ENCODE data around the gene SLC9A9. TPM values are rescaled to one million over a fixed set of nuclear protein-coding genes. Genes with fewer than 3 reads are reported as not detected.

Gene SLC9A9
- total RNA-seq, 1 donor from 2014 or later, result 0.22 TPM

GRCh38 chr3:143727391-143727790 is 120.9 kb downstream of the SLC9A9 start:
- Mint-ChIP-seq H3K4me3 (no peak overlapping the region), H3K27me3 (ENCODE audit: insufficient read depth, low read depth) (no peaks in the 10 kb centered on the region), H3K4me1 (no peaks in the 10 kb centered on the region), H3K36me3 (no peaks in the 10 kb centered on the region), H3K9me3 (no peaks in the 10 kb centered on the region), H3K27ac (no peak overlapping the region)
- Histone ChIP-seq H3K9ac (no peak overlapping the region), H3K9me3 (ENCODE audit: low read depth) (no peaks in the 10 kb centered on the region), H3K79me2 (ENCODE audit: low read depth) (no peaks in the 10 kb centered on the region), H4K20me1 (ENCODE audit: low read depth) (no peaks in the 10 kb centered on the region), H3K4me3 (no peak overlapping the region), H3K4me1 (no peaks in the 10 kb centered on the region), H2AFZ (replicated peaks) (no peak overlapping the region), H3F3A (ENCODE audit: low read depth) (no peaks in the 10 kb centered on the region), H3K4me2 (no peak overlapping the region), H3K27ac (no peak overlapping the region), H3K36me3 (no peaks in the 10 kb centered on the region), H3K27me3 (no peaks in the 10 kb centered on the region)
- no peak for TF ChIP-seq EZH2 (IDR thresholded peaks at IDR 0.05)
- TF ChIP-seq CTCF (IDR thresholded peaks at IDR 0.05), result no peak
- no peak for TF ChIP-seq EZH2phosphoT487 (IDR thresholded peaks at IDR 0.05)
- no peak for DNase-seq (ENCODE audit: low spot score)

DNA sequence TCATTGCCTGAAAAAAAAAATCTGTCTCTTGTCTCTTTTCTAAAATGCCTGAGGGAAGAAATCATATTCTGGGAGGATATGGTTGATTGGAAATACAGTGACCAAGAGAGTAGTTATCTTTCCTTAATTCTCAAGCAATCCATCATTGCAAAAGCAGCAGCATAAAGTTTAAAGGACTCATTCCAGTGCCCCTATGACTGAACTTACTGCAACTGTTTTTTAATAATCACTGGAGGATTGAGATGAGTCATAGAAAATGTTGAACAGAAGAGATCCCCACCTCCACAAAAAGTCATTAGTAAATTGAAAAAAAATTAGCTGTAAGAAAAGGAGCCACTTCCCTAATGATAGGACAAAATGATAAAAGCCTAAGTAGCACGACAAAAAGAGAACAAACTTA is 121.5 kb downstream of the SLC9A9 start:
- no peaks in the 10 kb centered on the region for H4K20me1 ChIP-seq (ENCODE audit: low read depth)
- no peak overlapping the region for H3K27ac ChIP-seq
- H3K4me1 Mint-ChIP-seq, result no peaks in the 10 kb centered on the region
- H3K36me3 ChIP-seq, result no peaks in the 10 kb centered on the region
- H3K9me3 ChIP-seq (ENCODE audit: low read depth), result no peaks in the 10 kb centered on the region
- H3K4me3 ChIP-seq, result no peak overlapping the region
- no peaks in the 10 kb centered on the region for H3K9me3 Mint-ChIP-seq
- H3F3A ChIP-seq (ENCODE audit: low read depth), result no peaks in the 10 kb centered on the region
- H2AFZ ChIP-seq (replicated peaks), result no peak overlapping the region
- DNase-seq (ENCODE audit: low spot score), result no peak
- no peaks in the 10 kb centered on the region for H3K4me1 ChIP-seq
- no peak overlapping the region for H3K27ac Mint-ChIP-seq
- no peak overlapping the region for H3K9ac ChIP-seq
- H3K27me3 Mint-ChIP-seq (ENCODE audit: insufficient read depth, low read depth), result no peaks in the 10 kb centered on the region
- no peaks in the 10 kb centered on the region for H3K27me3 ChIP-seq
- H3K4me3 Mint-ChIP-seq, result no peak overlapping the region
- H3K4me2 ChIP-seq, result no peak overlapping the region
- no peaks in the 10 kb centered on the region for H3K79me2 ChIP-seq (ENCODE audit: low read depth)
- no peaks in the 10 kb centered on the region for H3K36me3 Mint-ChIP-seq
- TF ChIP-seq CTCF (IDR thresholded peaks at IDR 0.05) (no peak), EZH2phosphoT487 (IDR thresholded peaks at IDR 0.05) (no peak), EZH2 (IDR thresholded peaks at IDR 0.05) (no peak)

DNA sequence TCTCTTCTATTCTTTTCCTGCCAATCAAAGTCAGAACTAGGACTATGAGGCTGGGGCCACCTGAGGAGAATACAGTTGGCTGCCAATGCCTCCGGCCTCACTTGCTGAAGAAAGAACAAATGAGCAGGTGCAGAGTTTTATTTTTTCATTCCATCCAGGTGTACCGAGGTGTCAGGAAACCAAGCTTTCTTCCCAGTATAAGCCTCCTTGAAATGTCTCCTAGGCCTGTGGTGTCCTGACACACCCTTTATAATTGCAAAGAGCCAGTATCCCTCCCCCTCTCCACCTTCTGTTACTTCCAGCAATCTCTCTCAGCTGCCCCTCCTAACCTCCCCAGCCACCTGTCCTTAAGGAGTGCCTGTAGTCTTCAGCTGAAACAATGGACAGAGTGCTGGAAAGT is 127.9 kb downstream of the SLC9A9 start:
- Histone ChIP-seq H3F3A (ENCODE audit: low read depth) (peaks cover 11% of the 10 kb centered on the region), H3K79me2 (ENCODE audit: low read depth) (no peaks in the 10 kb centered on the region), H3K4me3 (no peak overlapping the region), H4K20me1 (ENCODE audit: low read depth) (no peaks in the 10 kb centered on the region), H3K9ac (no peak overlapping the region), H3K4me2 (no peak overlapping the region), H3K36me3 (no peaks in the 10 kb centered on the region), H3K27ac (no peak overlapping the region), H2AFZ (replicated peaks) (no peak overlapping the region), H3K27me3 (no peaks in the 10 kb centered on the region), H3K9me3 (ENCODE audit: low read depth) (no peaks in the 10 kb centered on the region), H3K4me1 (peaks cover 32% of the 10 kb centered on the region)
- no peak for DNase-seq (ENCODE audit: low spot score)
- Mint-ChIP-seq H3K4me3 (no peak overlapping the region), H3K4me1 (peaks cover 6% of the 10 kb centered on the region), H3K36me3 (no peaks in the 10 kb centered on the region), H3K27me3 (ENCODE audit: insufficient read depth, low read depth) (no peaks in the 10 kb centered on the region), H3K27ac (no peak overlapping the region), H3K9me3 (no peaks in the 10 kb centered on the region)
- TF ChIP-seq EZH2 (IDR thresholded peaks at IDR 0.05) (no peak), EZH2phosphoT487 (IDR thresholded peaks at IDR 0.05) (no peak), CTCF (IDR thresholded peaks at IDR 0.05) (no peak)

Data from neural progenitor cell (in vitro differentiated cells).